WTC11 (cell line): ENCODE measurements around the gene CFAP58.

Experiments used
- CBFB ChIP-seq: sonication (generic); formaldehyde crosslinking; IDR thresholded peaks from 2 replicates; pipeline ENCODE4 v1.8.1; 2022; ENCODE audit warnings: mild to moderate bottlenecking, low read depth, missing genetic modification reagents
- CREB1 ChIP-seq: sonication (generic); formaldehyde crosslinking; IDR thresholded peaks from 2 replicates; pipeline ENCODE4 v1.8.0; 2023; ENCODE audit warnings: mild to moderate bottlenecking, missing genetic modification reagents
- IRF2 ChIP-seq: sonication (generic); formaldehyde crosslinking; IDR thresholded peaks from 2 replicates; pipeline ENCODE4 v1.8.0; 2022; ENCODE audit warnings: low read depth, missing genetic modification reagents, borderline replicate concordance
- SMAD3 ChIP-seq: sonication (generic); formaldehyde crosslinking; IDR thresholded peaks from 2 replicates; pipeline ENCODE4 v1.8.0; 2022; ENCODE audit warnings: missing genetic modification reagents, mild to moderate bottlenecking, borderline replicate concordance
- SP1 ChIP-seq: sonication (generic); formaldehyde crosslinking; conservative IDR thresholded peaks from 2 replicates; pipeline ENCODE4 v1.8.1; 2022; ENCODE audit warnings: missing genetic modification reagents
- ZNF138 ChIP-seq: sonication (generic); formaldehyde crosslinking; conservative IDR thresholded peaks from 2 replicates; pipeline ENCODE4 v1.8.1; 2022; ENCODE audit warnings: mild to moderate bottlenecking, moderate library complexity, missing genetic modification reagents
- TF ChIP-seq, protein P1 (sequence below): sonication (generic); formaldehyde crosslinking; IDR thresholded peaks from 2 replicates; pipeline ENCODE4 v1.8.0; 2022; ENCODE audit warnings: missing genetic modification reagents
- TF ChIP-seq, protein P2 (sequence below): sonication (generic); formaldehyde crosslinking; IDR thresholded peaks from 2 replicates; pipeline ENCODE4 v1.8.1; 2023; ENCODE audit warnings: mild to moderate bottlenecking, moderate library complexity, missing genetic modification reagents
- TF ChIP-seq, protein P3 (sequence below): fragments of 200-600 bp; IDR thresholded peaks from 2 replicates; pipeline ENCODE4 v1.8.0; 2022; ENCODE audit warnings: antibody characterized with exemption
- TF ChIP-seq, protein P4 (sequence below): sonication (generic); formaldehyde crosslinking; IDR thresholded peaks from 2 replicates; pipeline ENCODE4 v1.8.1; 2022; ENCODE audit warnings: mild to moderate bottlenecking, moderate library complexity, missing genetic modification reagents
- TF ChIP-seq, protein P5 (sequence below): sonication (generic); formaldehyde crosslinking; IDR thresholded peaks from 2 replicates; pipeline ENCODE4 v1.8.1; 2022; ENCODE audit warnings: missing genetic modification reagents, borderline replicate concordance

DNA sequence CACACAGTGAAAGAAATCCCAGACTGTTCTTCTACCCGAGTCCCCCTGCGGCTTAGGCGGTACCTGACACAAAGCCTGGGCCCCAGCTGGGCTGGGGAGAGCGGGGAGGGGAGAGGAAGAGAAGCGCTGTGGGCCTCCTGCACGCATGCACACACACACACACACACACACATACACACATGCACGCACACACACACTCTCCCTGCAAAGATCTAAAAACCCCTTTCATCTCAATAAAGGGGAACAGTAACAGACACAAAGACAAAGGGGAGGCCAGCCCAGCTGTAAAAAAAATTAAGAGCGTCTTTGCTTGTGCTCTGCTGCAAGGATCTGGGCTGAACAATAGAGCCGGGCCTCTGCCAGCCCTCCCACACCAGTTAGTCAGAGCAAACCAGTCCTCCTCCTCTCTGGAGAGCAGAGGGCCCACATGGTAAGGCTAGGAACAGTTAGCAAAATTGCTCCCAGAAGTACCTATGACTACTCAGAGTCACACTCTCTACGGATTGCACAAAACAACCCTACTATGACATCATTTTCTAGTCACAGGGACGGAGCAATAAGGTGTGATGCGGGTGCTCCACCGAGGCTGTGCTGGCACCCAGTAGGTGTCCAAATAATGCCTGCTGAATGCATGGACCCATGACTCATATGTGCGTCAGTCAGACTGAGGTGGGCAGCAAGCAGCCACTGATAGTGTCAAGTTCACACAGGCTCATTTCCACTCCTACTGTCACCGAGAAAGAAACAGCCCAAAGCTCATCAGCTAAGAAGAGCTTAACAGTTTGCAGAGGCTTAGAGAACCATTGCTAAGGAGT lies 24.5 kb upstream of the CFAP58 start:
- no peak for TF ChIP-seq SP1 (CRISPR knock-in tag)
- TF ChIP-seq, protein P1, sequence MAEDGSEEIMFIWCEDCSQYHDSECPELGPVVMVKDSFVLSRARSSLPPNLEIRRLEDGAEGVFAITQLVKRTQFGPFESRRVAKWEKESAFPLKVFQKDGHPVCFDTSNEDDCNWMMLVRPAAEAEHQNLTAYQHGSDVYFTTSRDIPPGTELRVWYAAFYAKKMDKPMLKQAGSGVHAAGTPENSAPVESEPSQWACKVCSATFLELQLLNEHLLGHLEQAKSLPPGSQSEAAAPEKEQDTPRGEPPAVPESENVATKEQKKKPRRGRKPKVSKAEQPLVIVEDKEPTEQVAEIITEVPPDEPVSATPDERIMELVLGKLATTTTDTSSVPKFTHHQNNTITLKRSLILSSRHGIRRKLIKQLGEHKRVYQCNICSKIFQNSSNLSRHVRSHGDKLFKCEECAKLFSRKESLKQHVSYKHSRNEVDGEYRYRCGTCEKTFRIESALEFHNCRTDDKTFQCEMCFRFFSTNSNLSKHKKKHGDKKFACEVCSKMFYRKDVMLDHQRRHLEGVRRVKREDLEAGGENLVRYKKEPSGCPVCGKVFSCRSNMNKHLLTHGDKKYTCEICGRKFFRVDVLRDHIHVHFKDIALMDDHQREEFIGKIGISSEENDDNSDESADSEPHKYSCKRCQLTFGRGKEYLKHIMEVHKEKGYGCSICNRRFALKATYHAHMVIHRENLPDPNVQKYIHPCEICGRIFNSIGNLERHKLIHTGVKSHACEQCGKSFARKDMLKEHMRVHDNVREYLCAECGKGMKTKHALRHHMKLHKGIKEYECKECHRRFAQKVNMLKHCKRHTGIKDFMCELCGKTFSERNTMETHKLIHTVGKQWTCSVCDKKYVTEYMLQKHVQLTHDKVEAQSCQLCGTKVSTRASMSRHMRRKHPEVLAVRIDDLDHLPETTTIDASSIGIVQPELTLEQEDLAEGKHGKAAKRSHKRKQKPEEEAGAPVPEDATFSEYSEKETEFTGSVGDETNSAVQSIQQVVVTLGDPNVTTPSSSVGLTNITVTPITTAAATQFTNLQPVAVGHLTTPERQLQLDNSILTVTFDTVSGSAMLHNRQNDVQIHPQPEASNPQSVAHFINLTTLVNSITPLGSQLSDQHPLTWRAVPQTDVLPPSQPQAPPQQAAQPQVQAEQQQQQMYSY, result no peak
- TF ChIP-seq IRF2, result no peak
- TF ChIP-seq, protein P2, sequence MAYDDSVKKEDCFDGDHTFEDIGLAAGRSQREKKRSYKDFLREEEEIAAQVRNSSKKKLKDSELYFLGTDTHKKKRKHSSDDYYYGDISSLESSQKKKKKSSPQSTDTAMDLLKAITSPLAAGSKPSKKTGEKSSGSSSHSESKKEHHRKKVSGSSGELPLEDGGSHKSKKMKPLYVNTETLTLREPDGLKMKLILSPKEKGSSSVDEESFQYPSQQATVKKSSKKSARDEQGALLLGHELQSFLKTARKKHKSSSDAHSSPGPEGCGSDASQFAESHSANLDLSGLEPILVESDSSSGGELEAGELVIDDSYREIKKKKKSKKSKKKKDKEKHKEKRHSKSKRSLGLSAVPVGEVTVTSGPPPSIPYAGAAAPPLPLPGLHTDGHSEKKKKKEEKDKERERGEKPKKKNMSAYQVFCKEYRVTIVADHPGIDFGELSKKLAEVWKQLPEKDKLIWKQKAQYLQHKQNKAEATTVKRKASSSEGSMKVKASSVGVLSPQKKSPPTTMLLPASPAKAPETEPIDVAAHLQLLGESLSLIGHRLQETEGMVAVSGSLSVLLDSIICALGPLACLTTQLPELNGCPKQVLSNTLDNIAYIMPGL (CRISPR knock-in tag), result no peak
- no peak for TF ChIP-seq CBFB (CRISPR knock-in tag)
- TF ChIP-seq, protein P3, sequence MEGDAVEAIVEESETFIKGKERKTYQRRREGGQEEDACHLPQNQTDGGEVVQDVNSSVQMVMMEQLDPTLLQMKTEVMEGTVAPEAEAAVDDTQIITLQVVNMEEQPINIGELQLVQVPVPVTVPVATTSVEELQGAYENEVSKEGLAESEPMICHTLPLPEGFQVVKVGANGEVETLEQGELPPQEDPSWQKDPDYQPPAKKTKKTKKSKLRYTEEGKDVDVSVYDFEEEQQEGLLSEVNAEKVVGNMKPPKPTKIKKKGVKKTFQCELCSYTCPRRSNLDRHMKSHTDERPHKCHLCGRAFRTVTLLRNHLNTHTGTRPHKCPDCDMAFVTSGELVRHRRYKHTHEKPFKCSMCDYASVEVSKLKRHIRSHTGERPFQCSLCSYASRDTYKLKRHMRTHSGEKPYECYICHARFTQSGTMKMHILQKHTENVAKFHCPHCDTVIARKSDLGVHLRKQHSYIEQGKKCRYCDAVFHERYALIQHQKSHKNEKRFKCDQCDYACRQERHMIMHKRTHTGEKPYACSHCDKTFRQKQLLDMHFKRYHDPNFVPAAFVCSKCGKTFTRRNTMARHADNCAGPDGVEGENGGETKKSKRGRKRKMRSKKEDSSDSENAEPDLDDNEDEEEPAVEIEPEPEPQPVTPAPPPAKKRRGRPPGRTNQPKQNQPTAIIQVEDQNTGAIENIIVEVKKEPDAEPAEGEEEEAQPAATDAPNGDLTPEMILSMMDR, result no peak
- TF ChIP-seq ZNF138 (CRISPR knock-in tag), result no peak
- no peak for TF ChIP-seq CREB1 (CRISPR knock-in tag)
- TF ChIP-seq, protein P4, sequence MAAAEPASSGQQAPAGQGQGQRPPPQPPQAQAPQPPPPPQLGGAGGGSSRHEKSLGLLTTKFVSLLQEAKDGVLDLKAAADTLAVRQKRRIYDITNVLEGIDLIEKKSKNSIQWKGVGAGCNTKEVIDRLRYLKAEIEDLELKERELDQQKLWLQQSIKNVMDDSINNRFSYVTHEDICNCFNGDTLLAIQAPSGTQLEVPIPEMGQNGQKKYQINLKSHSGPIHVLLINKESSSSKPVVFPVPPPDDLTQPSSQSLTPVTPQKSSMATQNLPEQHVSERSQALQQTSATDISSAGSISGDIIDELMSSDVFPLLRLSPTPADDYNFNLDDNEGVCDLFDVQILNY (CRISPR knock-in tag), result no peak
- TF ChIP-seq SMAD3, result no peak
- TF ChIP-seq, protein P5, sequence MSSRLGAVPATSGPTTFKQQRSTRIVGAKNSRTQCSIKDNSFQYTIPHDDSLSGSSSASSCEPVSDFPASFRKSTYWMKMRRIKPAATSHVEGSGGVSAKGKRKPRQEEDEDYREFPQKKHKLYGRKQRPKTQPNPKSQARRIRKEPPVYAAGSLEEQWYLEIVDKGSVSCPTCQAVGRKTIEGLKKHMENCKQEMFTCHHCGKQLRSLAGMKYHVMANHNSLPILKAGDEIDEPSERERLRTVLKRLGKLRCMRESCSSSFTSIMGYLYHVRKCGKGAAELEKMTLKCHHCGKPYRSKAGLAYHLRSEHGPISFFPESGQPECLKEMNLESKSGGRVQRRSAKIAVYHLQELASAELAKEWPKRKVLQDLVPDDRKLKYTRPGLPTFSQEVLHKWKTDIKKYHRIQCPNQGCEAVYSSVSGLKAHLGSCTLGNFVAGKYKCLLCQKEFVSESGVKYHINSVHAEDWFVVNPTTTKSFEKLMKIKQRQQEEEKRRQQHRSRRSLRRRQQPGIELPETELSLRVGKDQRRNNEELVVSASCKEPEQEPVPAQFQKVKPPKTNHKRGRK, result no peak
